Aorta (tissue), 5 donors: ENCODE measurements around the gene CUL1. TPM values are rescaled to one million over a fixed set of nuclear protein-coding genes. Genes with fewer than 3 reads are reported as not detected.

Source experiments
- ATAC-seq: fragments of 200-7000 bp; cut with Tn5 transposase; one replicate; pipeline ENCODE4 v1.9.1; 2022; ENCODE audit warnings: moderate library complexity; ENCODE audit not compliant: low FRiP score
- DNase-seq, 2 donors: peaks; one replicate each; pipeline ENCODE4 v3.0.0-alpha.2; 2020
- H3K27ac ChIP-seq, 2 donors: one replicate each; pipeline ENCODE4 v1.5.1; 2013; ENCODE audit warnings: low read length in 2 of 2, mild to moderate bottlenecking in 2 of 2, moderate library complexity in 2 of 2, control low read depth in 1 of 2, inconsistent platforms in 1 of 2, low read depth in 1 of 2
- H3K27me3 ChIP-seq, 2 donors: one replicate each; pipeline ENCODE4 v1.6.1; 2013; ENCODE audit warnings: control low read depth in 1 of 2, low read length in 1 of 2, mild to moderate bottlenecking in 1 of 2, moderate library complexity in 1 of 2; ENCODE audit not compliant: insufficient read depth in 2 of 2, control insufficient read depth in 1 of 2
- H3K36me3 ChIP-seq, 2 donors: one replicate each; pipeline ENCODE4 v1.6.1; 2013; ENCODE audit warnings: control low read depth in 1 of 2, low read length in 1 of 2, mild to moderate bottlenecking in 1 of 2; ENCODE audit not compliant: insufficient read depth in 2 of 2, control insufficient read depth in 1 of 2
- H3K4me1 ChIP-seq, 2 donors: one replicate each; pipeline ENCODE4 v1.6.1; 2013; ENCODE audit warnings: low read length in 2 of 2, control low read depth in 1 of 2, mild to moderate bottlenecking in 1 of 2, moderate library complexity in 1 of 2; ENCODE audit not compliant: insufficient read depth in 2 of 2, control insufficient read depth in 1 of 2
- H3K4me3 ChIP-seq, 2 donors: one replicate each; pipeline ENCODE4 v1.5.1; 2013; ENCODE audit warnings: low read length in 2 of 2, control low read depth in 1 of 2, mild to moderate bottlenecking in 1 of 2
- H3K9me3 ChIP-seq: one replicate; pipeline ENCODE4 v1.6.1; 2013; ENCODE audit warnings: mild to moderate bottlenecking, low read length; ENCODE audit not compliant: control insufficient read depth
- WGBS, 2 donors: extraction: QIAGEN DNeasy Blood & Tissue Kit; methylation state at CpG; one replicate each; pipeline ENCODE4 v1.1.7; 2013; 5-methylcytosine and 5-hydroxymethylcytosine counted together
- intact Hi-C, 2 donors: fragments of 100-400 bp; cut with DNase I; formaldehyde crosslinking; loops; one replicate each; pipeline versions ENCODE4 v1.14.2 to v1.15.0; 2022
- polyA plus RNA-seq, 2 donors: library from polyadenylated mRNA; stranded (reverse); fragments of 200-250 nt; gene quantifications; one replicate each; pipeline ENCODE4 v1.2.3, GENCODE V29; 2013
- total RNA-seq, 2 donors: library from RNA; stranded (reverse); fragmentation: NEBNext Ultra II Directional; extraction: Animal tissue kit (Norgen Biotek cat#: 25700); gene quantifications; one replicate each; pipeline ENCODE4 v1.2.1, GENCODE V29; 2021
- donor health status: healthy with polysubstance abuse.
- donor health status: Bipolar disorder and iron deficiency.
- donor health status: DM: no; HTN: no; CAD: no.
- donor health status: DM: no; HTN: no; CAD: no.
- donor health status: DM: yes; HTN: yes; CAD: no.

CUL1 gene
- total and polyA plus RNA-seq, 4 donors = 24.5 to 49.7 (median 39.1) TPM

- H3K27ac ChIP-seq = no peak overlapping the region
- ATAC-seq (no peak), DNase-seq (no peak)
- H3K4me3 ChIP-seq = no peak overlapping the region
- H3K36me3 ChIP-seq = no peaks in the 10 kb centered on the region
- H3K4me1 ChIP-seq = peaks cover 2 to 8% of the 10 kb centered on the region in 2 donors
- intact Hi-C loops = no loop called here
- WGBS, 2 donors = 96 to 97% methylated on average over 12 of the region's 12 CpGs
- no peaks in the 10 kb centered on the region for H3K27me3 ChIP-seq
- H3K9me3 ChIP-seq = no peaks in the 10 kb centered on the region
Measured at GRCh38 chr7:148717266-148717793, 18.6 kb downstream of the CUL1 start.

GRCh38 chr7:148718431-148718830 lies 19.7 kb downstream of the CUL1 start:
- WGBS, 2 donors = 90 to 92% methylated on average over 3 of the region's 3 CpGs
- intact Hi-C loops = no loop called here
- DNase-seq (no peak), ATAC-seq (no peak)
- Histone ChIP-seq H3K36me3 (no peaks in the 10 kb centered on the region), H3K4me3 (no peak overlapping the region), H3K27ac (no peak overlapping the region), H3K9me3 (no peaks in the 10 kb centered on the region), H3K4me1 (peaks cover 2 to 8% of the 10 kb centered on the region in 2 donors), H3K27me3 (no peaks in the 10 kb centered on the region)

GRCh38 chr7:148719753-148720152 lies 21.1 kb downstream of the CUL1 start:
- intact Hi-C loops = no loop called here
- no peaks in the 10 kb centered on the region for H3K9me3 ChIP-seq
- H3K27ac ChIP-seq = no peak overlapping the region
- H3K4me3 ChIP-seq = no peak overlapping the region
- DNase-seq (no peak), ATAC-seq (no peak)
- no peaks in the 10 kb centered on the region for H3K27me3 ChIP-seq
- 78 to 90% methylated on average over 5 of the region's 5 CpGs for WGBS, 2 donors
- H3K4me1 ChIP-seq = peaks cover 2 to 5% of the 10 kb centered on the region in 2 donors
- H3K36me3 ChIP-seq = no peaks in the 10 kb centered on the region

GRCh38 chr7:148720472-148720871 lies 21.8 kb downstream of the CUL1 start:
- H3K27me3 ChIP-seq = no peaks in the 10 kb centered on the region
- DNase-seq = no peak
- no peak overlapping the region for H3K27ac ChIP-seq
- WGBS, 2 donors = 75 to 77% methylated on average over 5 of the region's 5 CpGs
- no peak overlapping the region for H3K4me3 ChIP-seq
- peaks cover 0 to 4% of the 10 kb centered on the region in 2 donors for H3K4me1 ChIP-seq
- no peaks in the 10 kb centered on the region for H3K9me3 ChIP-seq
- no peaks in the 10 kb centered on the region for H3K36me3 ChIP-seq
- ATAC-seq = no peak
- intact Hi-C loops = no loop called here

GRCh38 chr7:148721390-148721789 lies 22.7 kb downstream of the CUL1 start:
- no peak overlapping the region for H3K27ac ChIP-seq
- H3K9me3 ChIP-seq = no peaks in the 10 kb centered on the region
- 93% methylated on average over 3 of the region's 3 CpGs for WGBS, 2 donors
- H3K4me1 ChIP-seq = peaks cover 0 to 5% of the 10 kb centered on the region in 2 donors
- DNase-seq = no peak
- intact Hi-C loops = no loop called here
- ATAC-seq = no peak
- H3K4me3 ChIP-seq = no peak overlapping the region
- H3K27me3 ChIP-seq = no peaks in the 10 kb centered on the region
- no peaks in the 10 kb centered on the region for H3K36me3 ChIP-seq

GRCh38 chr7:148722340-148723165 lies 23.9 kb downstream of the CUL1 start:
- Histone ChIP-seq H3K4me1 (peaks cover 0 to 5% of the 10 kb centered on the region in 2 donors), H3K4me3 (no peak overlapping the region), H3K36me3 (no peaks in the 10 kb centered on the region), H3K27me3 (no peaks in the 10 kb centered on the region), H3K27ac (no peak overlapping the region), H3K9me3 (no peaks in the 10 kb centered on the region)
- WGBS, 2 donors = 75 to 76% methylated on average over 8 of the region's 8 CpGs
- intact Hi-C loops = no loop called here
- DNase-seq = no peak
- no peak for ATAC-seq

GRCh38 chr7:148723166-148723559 lies 24.5 kb downstream of the CUL1 start:
- 58 to 66% methylated on average over 2 of the region's 2 CpGs for WGBS, 2 donors
- peaks cover 0 to 3% of the 10 kb centered on the region in 2 donors for H3K4me1 ChIP-seq
- H3K27ac ChIP-seq = no peak overlapping the region
- H3K36me3 ChIP-seq = no peaks in the 10 kb centered on the region
- H3K4me3 ChIP-seq = no peak overlapping the region
- no peaks in the 10 kb centered on the region for H3K9me3 ChIP-seq
- intact Hi-C loops = no loop called here
- DNase-seq (no peak), ATAC-seq (no peak)
- H3K27me3 ChIP-seq = no peaks in the 10 kb centered on the region

GRCh38 chr7:148723846-148724245 lies 25.1 kb downstream of the CUL1 start:
- no peak overlapping the region for H3K27ac ChIP-seq
- DNase-seq = no peak
- no peaks in the 10 kb centered on the region for H3K9me3 ChIP-seq
- peaks cover 0 to 3% of the 10 kb centered on the region in 2 donors for H3K4me1 ChIP-seq
- 56 to 67% methylated on average over 3 of the region's 3 CpGs for WGBS, 2 donors
- H3K27me3 ChIP-seq = no peaks in the 10 kb centered on the region
- no peak overlapping the region for H3K4me3 ChIP-seq
- no peaks in the 10 kb centered on the region for H3K36me3 ChIP-seq
- ATAC-seq = no peak
- intact Hi-C loops = no loop called here

- ATAC-seq = no peak
- no peak for DNase-seq
- Histone ChIP-seq H3K9me3 (no peaks in the 10 kb centered on the region), H3K27ac (no peak overlapping the region), H3K27me3 (no peaks in the 10 kb centered on the region), H3K4me3 (no peak overlapping the region), H3K4me1 (peaks cover 4 to 5% of the 10 kb centered on the region in 2 donors), H3K36me3 (no peaks in the 10 kb centered on the region)
- 81 to 82% methylated on average over 2 of the region's 2 CpGs for WGBS, 2 donors
- intact Hi-C loops = no loop called here
Measured at GRCh38 chr7:148726385-148726784, 27.7 kb downstream of the CUL1 start.
